CD14-positive monocyte (primary cell): ENCODE results near the gene MYOD1. TPM values are rescaled to one million over a fixed set of nuclear protein-coding genes. Genes with fewer than 3 reads are reported as not detected.
A peak's percentile ranks its signal among the peaks of the same experiment; 100 is the strongest.

Experiments
- DNase-seq, 3 donors: peaks; one replicate each; pipeline ENCODE4 v3.0.0-alpha.2; 2011 to 2022
- H2AFZ ChIP-seq: 2 replicates; pipeline ENCODE4 v1.6.0; 2012; ENCODE audit warnings: mild to moderate bottlenecking, low read depth, low read length, inconsistent platforms; ENCODE audit not compliant: insufficient read depth, poor library complexity, severe bottlenecking
- H3K27ac ChIP-seq, 2 donors: 1 replicate in 1 of 2; 2 replicates in 1 of 2; pipeline ENCODE4 v1.5.1; 2012 to 2013; ENCODE audit warnings: low read length in 2 of 2, control low read depth in 1 of 2, inconsistent platforms in 1 of 2, low read depth in 1 of 2, mild to moderate bottlenecking in 1 of 2
- H3K27me3 ChIP-seq, 2 donors: one replicate each; pipeline versions ENCODE4 v1.6.0 to v1.6.1; 2011 to 2013; ENCODE audit warnings: low read length in 2 of 2; ENCODE audit not compliant: control insufficient read depth in 2 of 2, insufficient read depth in 2 of 2
- H3K36me3 ChIP-seq, 2 donors: replicated peaks in 1 of 2; 1 replicate in 1 of 2; 2 replicates in 1 of 2; pipeline versions ENCODE4 v1.5.1 to v1.6.1; 2012 to 2013; ENCODE audit warnings: low read length in 2 of 2, control low read depth in 1 of 2, inconsistent platforms in 1 of 2, mild to moderate bottlenecking in 1 of 2; ENCODE audit not compliant: insufficient read depth in 2 of 2, control insufficient read depth in 1 of 2
- H3K4me1 ChIP-seq, 2 donors: 1 replicate in 1 of 2; 2 replicates in 1 of 2; pipeline versions ENCODE4 v1.5.1 to v1.6.1; 2012 to 2013; ENCODE audit warnings: low read length in 2 of 2, control low read depth in 1 of 2, inconsistent platforms in 1 of 2, mild to moderate bottlenecking in 1 of 2, moderate library complexity in 1 of 2; ENCODE audit not compliant: insufficient read depth in 2 of 2, control insufficient read depth in 1 of 2
- H3K4me2 ChIP-seq: replicated peaks from 2 replicates; pipeline ENCODE3; 2012; ENCODE audit warnings: low read length, moderate library complexity, mild to moderate bottlenecking; ENCODE audit not compliant: poor library complexity, severe bottlenecking; ENCODE audit errors: extremely low read depth
- H3K4me3 ChIP-seq, 3 experiments: fragments of 200-600 bp in 1 of 3; sonication (generic) in 1 of 3; replicated peaks in 1 of 3; 1 replicate in 2 of 3; 2 replicates in 1 of 3; pipeline ENCODE4 v1.5.1; 2011 to 2013; ENCODE audit warnings: low read length in 3 of 3, mild to moderate bottlenecking in 3 of 3, control low read depth in 2 of 3, low read depth in 2 of 3, inconsistent platforms in 1 of 3, moderate library complexity in 1 of 3
- H3K79me2 ChIP-seq: 2 replicates; pipeline ENCODE4 v1.6.0; 2012; ENCODE audit warnings: mild to moderate bottlenecking, control low read depth, inconsistent platforms, low read length, moderate library complexity; ENCODE audit not compliant: insufficient read depth
- H3K9ac ChIP-seq: 2 replicates; pipeline ENCODE4 v1.6.0; 2017; ENCODE audit warnings: low read length, mild to moderate bottlenecking; ENCODE audit not compliant: insufficient read depth, poor library complexity, severe bottlenecking
- H3K9me3 ChIP-seq, 2 donors: replicated peaks in 1 of 2; 1 replicate in 1 of 2; 2 replicates in 1 of 2; pipeline versions ENCODE4 v1.5.1 to v1.6.1; 2012 to 2013; ENCODE audit warnings: low read length in 2 of 2, control low read depth in 1 of 2; ENCODE audit not compliant: control insufficient read depth in 1 of 2, insufficient read depth in 1 of 2
- H4K20me1 ChIP-seq: 2 replicates; pipeline ENCODE4 v1.6.0; 2012; ENCODE audit warnings: mild to moderate bottlenecking, low read length, control low read depth, moderate library complexity; ENCODE audit not compliant: insufficient read depth
- H3K27ac Mint-ChIP-seq, 7 donors: one replicate each; pipeline ENCODE4 v1.8.0; 2020; ENCODE audit warnings: mild to moderate bottlenecking in 7 of 7, mixed read lengths in 7 of 7, moderate library complexity in 6 of 7, inconsistent platforms in 2 of 7
- H3K27me3 Mint-ChIP-seq, 3 donors: one replicate each; pipeline ENCODE4 v1.8.0; 2021 to 2022; ENCODE audit warnings: low read depth in 3 of 3, mild to moderate bottlenecking in 3 of 3, mixed read lengths in 3 of 3, moderate library complexity in 3 of 3, inconsistent platforms in 1 of 3
- H3K36me3 Mint-ChIP-seq, 2 donors: one replicate each; pipeline ENCODE4 v1.8.0; 2020; ENCODE audit warnings: mixed read lengths in 2 of 2, inconsistent platforms in 1 of 2, mild to moderate bottlenecking in 1 of 2
- H3K4me1 Mint-ChIP-seq: one replicate; pipeline ENCODE4 v1.8.0; 2020; ENCODE audit warnings: mild to moderate bottlenecking, mixed read lengths
- H3K4me3 Mint-ChIP-seq, 2 donors: one replicate each; pipeline ENCODE4 v1.8.0; 2020; ENCODE audit warnings: mild to moderate bottlenecking in 2 of 2, mixed read lengths in 2 of 2, moderate library complexity in 1 of 2
- H3K9me3 Mint-ChIP-seq, 7 donors: one replicate each; pipeline ENCODE4 v1.8.0; 2020 to 2022; ENCODE audit warnings: mixed read lengths in 7 of 7, mild to moderate bottlenecking in 6 of 7, moderate library complexity in 6 of 7, inconsistent platforms in 2 of 7
- CTCF ChIP-seq: fragments of 200-600 bp; IDR thresholded peaks from one replicate; pipeline ENCODE4 v1.8.0; 2022; ENCODE audit warnings: antibody characterized with exemption, mild to moderate bottlenecking
- WGBS: methylation state at CpG from one replicate; pipeline ENCODE4 v1.1.5; 2013; ENCODE audit warnings: missing lambda C conversion rate; ENCODE audit not compliant: insufficient coverage; 5-methylcytosine and 5-hydroxymethylcytosine counted together
- intact Hi-C, 2 donors: fragments of 100-400 bp; cut with micrococcal nuclease; formaldehyde crosslinking; loops; one replicate each; pipeline versions ENCODE4 v1.15.0 to v1.15.1; 2023
- polyA plus RNA-seq, 3 donors: library from polyadenylated mRNA; depleted of rRNA in 1 of 3; unstranded in 2 of 3; stranded (reverse) in 1 of 3; fragments of 300-500 nt in 2 of 3; fragments of >200 nt in 1 of 3; fragmentation: Illumina TruSeq in 2 of 3; gene quantifications; 1 replicate in 2 of 3; 2 replicates in 1 of 3; pipeline ENCODE4 v1.2.3, GENCODE V29; 2012 to 2021

The MYOD1 gene
- polyA plus RNA-seq, 3 donors = not detected

GRCh38 chr11:17733261-17733660 is 13.9 kb downstream of the MYOD1 start:
- Histone ChIP-seq H3K4me2 (no peak overlapping the region), H3K36me3 (no peaks in the 10 kb centered on the region), H3K9me3 (peaks cover 3 to 15% of the 10 kb centered on the region in 2 donors), H3K4me3 (no peak overlapping the region), H3K9ac (no peak overlapping the region), H4K20me1 (no peaks in the 10 kb centered on the region), H3K27ac (no peak overlapping the region), H3K79me2 (no peaks in the 10 kb centered on the region), H2AFZ (no peak overlapping the region), H3K27me3 (peaks cover 18 to 49% of the 10 kb centered on the region in 2 donors), H3K4me1 (no peaks in the 10 kb centered on the region)
- Mint-ChIP-seq H3K36me3 (peaks cover 0 to 4% of the 10 kb centered on the region in 2 donors), H3K9me3 (peaks cover 0 to 14% (median 3%) of the 10 kb centered on the region in 7 donors), H3K4me1 (no peaks in the 10 kb centered on the region), H3K4me3 (peak overlapping the region in 1 of 2 donors; percentile 75), H3K27ac (no peak overlapping the region), H3K27me3 (peaks cover 35 to 48% (median 38%) of the 10 kb centered on the region in 3 donors)
- no peak for DNase-seq
- intact Hi-C loops = loop anchor here in 1 of 2 donors (5.0 kb wide), 1 partner anchor 244 kb away; no protein-coding TSS in a partner anchor
- WGBS = 89% methylated on average over 2 of the region's 4 CpGs
- TF ChIP-seq CTCF = no peak

- no peak for DNase-seq
These were observed 15.1 kb downstream of the MYOD1 start, which contains the start of gene KCNC1 for GRCh38 chr11:17734418-17734911. Gene KCNC1, plus strand, starts transcription at chr11:17734781. Its CDS starts 1,222 bp downstream, at chr11:17736003.

More at GRCh38 chr11:17734418-17734911, 15.1 kb downstream of the MYOD1 start, which contains the start of gene KCNC1:
- H3K9ac ChIP-seq = no peak within 1 kb of the TSS
- H3K9me3 ChIP-seq = peaks cover 3 to 15% of the 10 kb centered on the region in 2 donors
- Mint-ChIP-seq H3K36me3 (peaks cover 0 to 4% of the 10 kb centered on the region in 2 donors), H3K9me3 (peaks cover 0 to 14% (median 3%) of the 10 kb centered on the region in 7 donors), H3K27ac (no peak within 1 kb of the TSS), H3K27me3 (peaks cover 32 to 48% (median 35%) of the 10 kb centered on the region in 3 donors), H3K4me3 (peak within 1 kb of the TSS in 1 of 2 donors; percentile 75), H3K4me1 (no peaks in the 10 kb centered on the region)
- H3K36me3 ChIP-seq = no peaks in the 10 kb centered on the region
- no peaks in the 10 kb centered on the region for H4K20me1 ChIP-seq
- no peaks in the 10 kb centered on the region for H3K4me1 ChIP-seq
- H3K27ac ChIP-seq = no peak within 1 kb of the TSS
- TF ChIP-seq CTCF = no peak
- H3K4me2 ChIP-seq = no peak within 1 kb of the TSS
- H3K4me3 ChIP-seq = no peak within 1 kb of the TSS
- intact Hi-C loops = loop anchor here in 1 of 2 donors (5.0 kb wide), 1 partner anchor 243 kb away; no protein-coding TSS in a partner anchor
- no peak within 1 kb of the TSS for H2AFZ ChIP-seq
- no peaks in the 10 kb centered on the region for H3K79me2 ChIP-seq
- under 1% methylated on average over 66 of the region's 66 CpGs for WGBS
- peaks cover 18 to 61% of the 10 kb centered on the region in 2 donors for H3K27me3 ChIP-seq
